Stimulated activated effector memory CD8-positive, alpha-beta T cell treated with anti-CD3 and anti-CD28 coated beads, Interleukin-12 subunit alpha, Interleukin-12 subunit beta, amount 100 ng/mL, for 72 hours (primary cell): ENCODE results near the gene MTA3.

ENCODE experiments used
- ATAC-seq: fragments of 150-1000 bp; cut with Tn5 transposase; 2 replicates; pipeline ENCODE4 v1.10.0; 2021
- DNase-seq, 2 donors: peaks; one replicate each; pipeline ENCODE4 v3.0.0; 2021 to 2022; ENCODE audit warnings: low spot score in 2 of 2
- H3K27ac Mint-ChIP-seq: one replicate; pipeline ENCODE4 v1.8.0; 2022; ENCODE audit warnings: mild to moderate bottlenecking, mixed read lengths
- H3K36me3 Mint-ChIP-seq: one replicate; pipeline ENCODE4 v1.8.0; 2022; ENCODE audit warnings: mild to moderate bottlenecking, mixed read lengths
- H3K4me1 Mint-ChIP-seq: one replicate; pipeline ENCODE4 v1.8.0; 2022; ENCODE audit warnings: mixed read lengths
- H3K4me3 Mint-ChIP-seq: one replicate; pipeline ENCODE4 v1.8.0; 2022; ENCODE audit warnings: mild to moderate bottlenecking, mixed read lengths
- H3K9me3 Mint-ChIP-seq: one replicate; pipeline ENCODE4 v1.8.0; 2022; ENCODE audit warnings: mixed read lengths

Gene MTA3

GRCh38 chr2:42747422-42747821 is 179.0 kb downstream of the MTA3 start:
- H3K4me3 Mint-ChIP-seq: no peak overlapping the region
- H3K27ac Mint-ChIP-seq: no peak overlapping the region

GRCh38 chr2:42748840-42749239 is 180.4 kb downstream of the MTA3 start:
- Mint-ChIP-seq H3K4me3 (no peak overlapping the region), H3K27ac (no peak overlapping the region), H3K4me1 (no peaks in the 10 kb centered on the region), H3K36me3 (peaks cover 4% of the 10 kb centered on the region), H3K9me3 (no peaks in the 10 kb centered on the region)
- no peak for DNase-seq
- no peak for ATAC-seq

More at GRCh38 chr2:42747422-42747821, 179.0 kb downstream of the MTA3 start:
- H3K36me3 Mint-ChIP-seq: peaks cover 4% of the 10 kb centered on the region
- no peaks in the 10 kb centered on the region for H3K4me1 Mint-ChIP-seq
- H3K9me3 Mint-ChIP-seq: no peaks in the 10 kb centered on the region
- ATAC-seq: no peak
- DNase-seq: no peak

- Mint-ChIP-seq H3K4me3 (no peak overlapping the region), H3K4me1 (peaks cover 5% of the 10 kb centered on the region), H3K36me3 (peaks cover 4% of the 10 kb centered on the region), H3K9me3 (no peaks in the 10 kb centered on the region), H3K27ac (no peak overlapping the region)
- ATAC-seq (no peak), DNase-seq (no peak)
These were observed 183.9 kb downstream of the MTA3 start for GRCh38 chr2:42752314-42752713.

- DNase-seq (no peak), ATAC-seq (no peak)
- Mint-ChIP-seq H3K27ac (peak overlapping the region; percentile 32), H3K4me3 (no peak overlapping the region), H3K9me3 (no peaks in the 10 kb centered on the region), H3K4me1 (peaks cover 5% of the 10 kb centered on the region), H3K36me3 (peaks cover 4% of the 10 kb centered on the region)
These were observed 184.7 kb downstream of the MTA3 start for GRCh38 chr2:42752816-42753813.

- peaks cover 5% of the 10 kb centered on the region for H3K4me1 Mint-ChIP-seq
- H3K4me3 Mint-ChIP-seq: no peak overlapping the region
- ATAC-seq (peak; percentile 72), DNase-seq (no peak)
- peak overlapping the region; percentile 53 for H3K27ac Mint-ChIP-seq
- peaks cover 4% of the 10 kb centered on the region for H3K36me3 Mint-ChIP-seq
- no peaks in the 10 kb centered on the region for H3K9me3 Mint-ChIP-seq
These were observed 185.8 kb downstream of the MTA3 start for GRCh38 chr2:42754021-42754775.

GRCh38 chr2:42754776-42755140 is 186.3 kb downstream of the MTA3 start:
- Mint-ChIP-seq H3K9me3 (no peaks in the 10 kb centered on the region), H3K4me1 (peaks cover 5% of the 10 kb centered on the region), H3K27ac (peak overlapping the region; percentile 53), H3K36me3 (peaks cover 4% of the 10 kb centered on the region), H3K4me3 (no peak overlapping the region)
- no peak for ATAC-seq
- no peak for DNase-seq

GRCh38 chr2:42755191-42755880 is 186.9 kb downstream of the MTA3 start:
- H3K4me3 Mint-ChIP-seq: no peak overlapping the region
- H3K27ac Mint-ChIP-seq: peak overlapping the region; percentile 53
- DNase-seq: no peak
- H3K36me3 Mint-ChIP-seq: no peaks in the 10 kb centered on the region
- peaks cover 5% of the 10 kb centered on the region for H3K4me1 Mint-ChIP-seq
- ATAC-seq: no peak
- H3K9me3 Mint-ChIP-seq: no peaks in the 10 kb centered on the region

GRCh38 chr2:42756150-42756775 is 187.8 kb downstream of the MTA3 start:
- peak overlapping the region; percentile 53 for H3K27ac Mint-ChIP-seq
- H3K4me1 Mint-ChIP-seq: peaks cover 9% of the 10 kb centered on the region
- no peaks in the 10 kb centered on the region for H3K36me3 Mint-ChIP-seq
- no peaks in the 10 kb centered on the region for H3K9me3 Mint-ChIP-seq
- H3K4me3 Mint-ChIP-seq: no peak overlapping the region
- DNase-seq (no peak), ATAC-seq (no peak)

GRCh38 chr2:42756966-42757513 is 188.6 kb downstream of the MTA3 start:
- DNase-seq (no peak), ATAC-seq (no peak)
- H3K4me1 Mint-ChIP-seq: peaks cover 12% of the 10 kb centered on the region
- no peaks in the 10 kb centered on the region for H3K9me3 Mint-ChIP-seq
- H3K4me3 Mint-ChIP-seq: no peak overlapping the region
- H3K36me3 Mint-ChIP-seq: no peaks in the 10 kb centered on the region
- peak overlapping the region; percentile 53 for H3K27ac Mint-ChIP-seq

- H3K4me1 Mint-ChIP-seq: peaks cover 12% of the 10 kb centered on the region
- H3K36me3 Mint-ChIP-seq: no peaks in the 10 kb centered on the region
- DNase-seq: no peak
- H3K4me3 Mint-ChIP-seq: no peak overlapping the region
- no peak overlapping the region for H3K27ac Mint-ChIP-seq
- ATAC-seq: no peak
- H3K9me3 Mint-ChIP-seq: no peaks in the 10 kb centered on the region
These were observed 189.7 kb downstream of the MTA3 start for GRCh38 chr2:42757981-42758740.

GRCh38 chr2:42758751-42759150 is 190.3 kb downstream of the MTA3 start:
- Mint-ChIP-seq H3K4me1 (peaks cover 12% of the 10 kb centered on the region), H3K36me3 (no peaks in the 10 kb centered on the region), H3K9me3 (no peaks in the 10 kb centered on the region), H3K4me3 (no peak overlapping the region), H3K27ac (no peak overlapping the region)
- DNase-seq (no peak), ATAC-seq (no peak)

GRCh38 chr2:42761554-42761953 is 193.1 kb downstream of the MTA3 start:
- DNase-seq (no peak), ATAC-seq (no peak)
- peaks cover 7% of the 10 kb centered on the region for H3K4me1 Mint-ChIP-seq
- H3K36me3 Mint-ChIP-seq: no peaks in the 10 kb centered on the region
- H3K9me3 Mint-ChIP-seq: no peaks in the 10 kb centered on the region
- no peak overlapping the region for H3K27ac Mint-ChIP-seq
- no peak overlapping the region for H3K4me3 Mint-ChIP-seq

GRCh38 chr2:42762155-42762554 is 193.7 kb downstream of the MTA3 start:
- no peak for ATAC-seq
- no peak overlapping the region for H3K4me3 Mint-ChIP-seq

More at GRCh38 chr2:42762155-42762554, 193.7 kb downstream of the MTA3 start:
- no peaks in the 10 kb centered on the region for H3K36me3 Mint-ChIP-seq
- no peak overlapping the region for H3K27ac Mint-ChIP-seq
- peaks cover 7% of the 10 kb centered on the region for H3K4me1 Mint-ChIP-seq
- no peaks in the 10 kb centered on the region for H3K9me3 Mint-ChIP-seq
- no peak for DNase-seq
